ENCODE measurements around the gene POLD4. TPM values are rescaled to one million over a fixed set of nuclear protein-coding genes. Genes with fewer than 3 reads are reported as not detected.

The POLD4 gene
- total and polyA plus RNA-seq, 2 donors, result 8.8 to 157 TPM

DNA sequence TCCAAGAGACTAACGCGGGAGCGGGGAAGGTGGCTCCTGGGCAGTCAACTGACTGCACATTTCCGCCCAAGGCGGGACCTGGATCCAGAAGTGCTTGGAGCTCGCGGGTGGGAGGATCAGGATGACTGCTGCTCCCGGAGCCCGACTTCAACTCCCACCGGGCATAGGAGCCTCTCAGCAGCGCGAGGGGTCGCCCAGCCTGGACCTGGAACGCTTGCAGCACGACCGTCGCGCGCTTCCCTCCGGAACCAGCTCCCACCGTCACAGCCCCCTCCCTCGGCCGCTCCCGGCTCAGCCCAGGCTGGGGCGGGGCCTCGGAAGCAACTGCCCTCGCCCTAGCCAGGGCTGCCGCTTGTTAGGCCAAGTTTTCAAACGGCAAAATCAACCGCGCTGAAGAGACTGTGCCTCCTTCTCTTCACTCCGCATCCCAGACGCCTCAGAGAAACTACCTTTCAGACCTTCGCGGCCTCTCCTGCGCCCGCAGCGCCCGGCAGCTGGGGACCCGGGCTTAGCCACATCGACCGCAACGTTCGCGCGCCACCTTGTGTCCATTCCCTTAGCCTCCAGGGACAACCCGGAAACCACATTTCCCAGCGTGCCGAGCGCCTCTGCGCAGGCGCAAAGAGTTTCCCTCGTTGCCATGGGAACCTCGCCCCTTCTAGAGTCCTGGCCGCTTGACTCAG is 36.0 kb downstream of the POLD4 start:
- Histone ChIP-seq H3K4me1 (ENCODE audit: insufficient read depth) (no peaks in the 10 kb centered on the region), H3K36me3 (ENCODE audit: insufficient read depth) (no peaks in the 10 kb centered on the region), H3K4me3 (ENCODE audit: low read depth, low read length) (peak overlapping the region; percentile 67), H3K27ac (ENCODE audit: low read depth) (peak overlapping the region; percentile 81)
- DNase-seq (ENCODE audit: extremely low spot score), result peak; percentile 97
- WGBS, result under 1% methylated on average over 55 of the region's 55 CpGs

DNA sequence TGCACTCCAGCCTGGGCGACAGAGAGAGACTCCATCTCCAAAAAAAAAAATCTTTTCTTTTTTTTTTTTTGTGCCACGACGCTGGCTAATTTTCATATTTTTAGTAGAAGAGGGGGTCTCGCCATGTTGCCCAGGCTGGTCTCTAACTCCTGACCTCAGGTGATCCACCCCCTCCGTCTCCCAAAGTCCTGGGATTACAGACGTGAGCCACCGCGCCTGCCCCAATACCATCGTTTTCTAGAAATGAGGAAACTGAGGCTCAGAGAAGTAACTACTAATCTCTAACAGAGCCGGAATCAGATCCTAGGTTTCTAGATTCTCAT is 36.5 kb downstream of the POLD4 start:
- no peaks in the 10 kb centered on the region for H3K4me1 ChIP-seq (ENCODE audit: insufficient read depth)
- H3K4me3 ChIP-seq (ENCODE audit: low read depth, low read length), result peak overlapping the region; percentile 67
- no peak for DNase-seq (ENCODE audit: extremely low spot score)
- H3K27ac ChIP-seq (ENCODE audit: low read depth), result peak overlapping the region; percentile 81
- no peaks in the 10 kb centered on the region for H3K36me3 ChIP-seq (ENCODE audit: insufficient read depth)
- WGBS, result under 1% methylated on average over 10 of the region's 10 CpGs

DNA sequence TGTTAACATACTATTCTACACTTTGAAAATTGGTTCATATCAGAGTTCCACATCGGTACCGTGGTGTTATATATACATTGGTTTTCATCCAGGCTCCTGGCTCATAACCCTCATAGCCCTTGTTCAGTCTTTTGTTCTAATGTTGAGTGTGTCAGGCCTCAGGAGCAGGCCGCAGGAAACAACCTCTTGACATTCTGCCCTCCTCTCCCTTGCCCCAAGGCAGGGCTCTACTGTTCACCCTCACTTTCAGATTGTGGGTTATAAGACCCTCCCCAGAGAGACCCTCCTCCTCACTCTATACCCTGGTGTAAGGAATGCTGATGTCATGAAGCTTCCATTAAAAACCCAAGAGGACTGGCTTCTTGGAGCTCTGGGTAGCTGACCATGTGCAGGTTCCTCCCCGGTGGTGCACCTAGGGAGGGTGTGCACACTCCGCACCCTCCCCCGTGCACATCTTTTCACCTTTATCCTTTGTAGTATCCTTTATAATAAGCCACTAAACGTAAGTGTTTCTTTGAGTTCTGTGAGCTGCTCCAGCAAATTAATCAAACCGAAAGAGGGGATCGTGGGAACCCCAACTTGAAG is 37.9 kb downstream of the POLD4 start:
- H3K27ac ChIP-seq (ENCODE audit: low read depth), result no peak overlapping the region

DNA sequence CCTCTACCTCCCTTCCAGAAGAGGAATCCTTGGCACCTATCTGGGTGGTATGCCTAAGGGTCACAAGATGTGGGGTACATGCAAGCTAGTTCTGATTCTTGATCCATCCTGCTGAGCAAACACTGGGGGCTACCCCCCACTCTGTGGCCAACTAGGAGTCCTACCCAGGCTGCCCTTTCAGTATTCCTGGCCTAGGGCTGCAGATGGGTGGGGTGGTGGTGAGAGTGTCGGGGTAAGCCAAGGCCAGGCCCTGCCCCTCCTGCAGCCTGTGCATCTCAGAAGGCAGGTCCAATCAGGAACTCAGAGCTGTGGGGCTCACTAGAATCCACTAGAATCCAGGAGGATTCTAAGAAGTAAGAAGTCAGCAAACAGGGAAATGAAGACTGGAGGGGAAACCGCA is 39.1 kb downstream of the POLD4 start:
- Histone ChIP-seq H3K27ac (ENCODE audit: low read depth) (peak overlapping the region; percentile 53), H3K4me1 (ENCODE audit: insufficient read depth) (no peaks in the 10 kb centered on the region), H3K36me3 (ENCODE audit: insufficient read depth) (peaks cover 1% of the 10 kb centered on the region), H3K4me3 (ENCODE audit: low read depth, low read length) (no peak overlapping the region)
- DNase-seq (ENCODE audit: extremely low spot score), result no peak
- WGBS, result 79% methylated on average over 2 of the region's 2 CpGs

More for the DNA sequence above, 37.9 kb downstream of the POLD4 start:
- Histone ChIP-seq H3K36me3 (ENCODE audit: insufficient read depth) (no peaks in the 10 kb centered on the region), H3K4me1 (ENCODE audit: insufficient read depth) (no peaks in the 10 kb centered on the region), H3K4me3 (ENCODE audit: low read depth, low read length) (no peak overlapping the region)
- 77% methylated on average over 9 of the region's 9 CpGs for WGBS
- no peak for DNase-seq (ENCODE audit: extremely low spot score)

DNA sequence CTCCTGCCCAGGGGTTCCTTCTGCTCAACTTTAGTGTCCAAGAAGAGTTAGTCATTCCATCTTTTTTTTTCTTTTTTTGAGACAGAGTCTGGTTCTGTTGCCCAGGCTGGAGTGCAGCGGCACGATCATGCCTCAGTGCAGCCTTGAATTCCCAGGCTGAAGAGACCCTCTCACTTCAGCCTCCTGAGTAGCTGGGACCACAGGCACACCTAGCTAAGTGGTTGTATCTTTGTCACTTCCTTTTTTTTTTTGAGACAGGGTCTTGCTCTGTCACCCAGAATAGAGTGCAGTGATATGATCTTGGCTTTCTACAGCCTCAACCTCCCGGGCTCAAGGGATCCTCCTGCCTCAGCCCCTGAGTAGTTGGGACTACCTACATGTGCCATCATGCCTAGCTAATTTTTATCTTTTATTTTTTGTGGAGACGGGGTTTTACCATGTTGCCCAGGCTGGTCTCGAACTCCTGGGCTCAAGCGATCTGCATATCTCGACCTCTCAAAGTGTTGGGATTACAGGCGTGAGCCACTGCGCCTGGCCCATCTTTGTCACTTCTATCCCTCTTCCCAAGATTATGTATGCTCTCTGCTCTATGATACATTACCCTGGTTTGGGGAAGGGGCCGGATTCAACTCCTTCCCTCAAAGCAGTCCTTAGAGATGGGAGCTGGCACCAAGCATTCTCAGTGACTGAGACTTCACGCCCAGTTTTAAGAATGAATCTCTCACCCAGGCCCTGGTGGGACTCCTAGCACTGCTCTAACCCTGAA is 40.0 kb downstream of the POLD4 start:
- 82% methylated on average over 11 of the region's 11 CpGs for WGBS
- H3K4me1 ChIP-seq (ENCODE audit: insufficient read depth), result no peaks in the 10 kb centered on the region
- no peak for DNase-seq (ENCODE audit: extremely low spot score)
- peak overlapping the region; percentile 63 for H3K27ac ChIP-seq (ENCODE audit: low read depth)
- peaks cover 1% of the 10 kb centered on the region for H3K36me3 ChIP-seq (ENCODE audit: insufficient read depth)
- no peak overlapping the region for H3K4me3 ChIP-seq (ENCODE audit: low read depth, low read length)

DNA sequence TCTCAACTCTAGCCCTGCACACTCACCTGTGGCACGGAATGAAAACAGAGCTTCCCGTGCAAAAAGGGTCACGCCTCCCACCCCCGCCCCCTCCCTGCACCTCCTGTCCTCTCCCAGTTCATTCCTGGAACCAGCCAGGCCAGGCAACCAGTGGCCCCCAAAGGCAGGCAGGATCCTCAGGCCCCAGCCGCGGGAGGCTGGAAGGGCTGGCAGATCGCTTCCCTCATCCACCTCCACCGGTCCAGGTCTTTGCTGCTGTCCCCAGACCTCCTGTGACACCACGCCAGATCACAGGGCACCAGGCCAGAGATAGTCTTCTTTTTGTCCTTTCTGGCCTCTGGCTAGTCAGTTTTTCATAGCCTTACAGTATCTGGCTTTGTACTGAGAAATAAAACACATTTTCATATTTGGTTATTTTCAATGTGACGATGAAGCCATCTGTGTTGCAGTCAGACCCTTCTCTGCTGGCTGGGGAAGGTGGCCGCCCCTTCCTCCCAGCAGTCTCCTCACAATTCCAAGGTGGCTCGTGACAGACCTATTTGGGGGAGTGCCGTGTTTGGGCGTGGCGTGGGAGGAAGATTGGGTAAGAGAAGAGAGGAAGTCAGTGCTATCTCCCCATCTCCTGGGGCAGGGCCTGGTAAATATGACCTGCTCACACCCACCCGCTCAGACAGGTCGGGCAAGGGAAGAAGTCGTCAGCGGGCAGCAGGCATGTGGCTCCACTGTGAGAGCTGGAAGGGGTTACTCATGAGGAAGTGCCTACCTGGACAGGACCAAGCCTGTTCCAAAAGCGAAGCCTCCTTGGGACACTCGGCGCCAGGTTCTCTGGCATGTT is 40.9 kb downstream of the POLD4 start:
- Histone ChIP-seq H3K4me1 (ENCODE audit: insufficient read depth) (no peaks in the 10 kb centered on the region), H3K27ac (ENCODE audit: low read depth) (peak overlapping the region; percentile 63), H3K36me3 (ENCODE audit: insufficient read depth) (peaks cover 1% of the 10 kb centered on the region), H3K4me3 (ENCODE audit: low read depth, low read length) (no peak overlapping the region)
- DNase-seq (ENCODE audit: extremely low spot score), result peak; percentile 80
- 70% methylated on average over 22 of the region's 22 CpGs for WGBS

DNA sequence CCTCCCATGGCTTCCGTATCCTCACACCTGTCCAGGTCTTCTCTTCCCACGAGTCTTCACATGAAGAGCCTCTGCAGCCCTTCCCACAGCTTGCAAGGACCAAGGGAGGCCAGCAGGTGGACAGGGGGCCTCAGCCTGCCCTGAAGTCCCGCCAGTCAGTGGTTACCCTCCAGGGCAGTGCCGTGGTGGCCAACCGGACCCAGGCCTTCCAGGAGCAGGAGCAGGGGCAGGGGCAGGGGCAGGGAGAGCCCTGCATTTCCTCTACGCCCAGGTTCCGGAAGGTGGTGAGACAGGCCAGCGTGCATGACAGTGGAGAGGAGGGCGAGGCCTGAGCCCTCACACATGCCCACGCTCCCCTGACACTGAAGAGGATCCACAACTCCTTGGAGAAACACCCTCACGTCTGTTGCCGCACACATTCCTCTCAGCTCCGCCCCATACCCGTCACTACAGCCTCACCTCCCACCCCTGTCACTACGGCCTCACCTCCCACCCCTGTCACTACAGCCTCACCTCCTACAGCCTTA is 41.7 kb downstream of the POLD4 start:
- no peak overlapping the region for H3K4me3 ChIP-seq (ENCODE audit: low read depth, low read length)
- WGBS, result 78% methylated on average over 15 of the region's 15 CpGs

DNA sequence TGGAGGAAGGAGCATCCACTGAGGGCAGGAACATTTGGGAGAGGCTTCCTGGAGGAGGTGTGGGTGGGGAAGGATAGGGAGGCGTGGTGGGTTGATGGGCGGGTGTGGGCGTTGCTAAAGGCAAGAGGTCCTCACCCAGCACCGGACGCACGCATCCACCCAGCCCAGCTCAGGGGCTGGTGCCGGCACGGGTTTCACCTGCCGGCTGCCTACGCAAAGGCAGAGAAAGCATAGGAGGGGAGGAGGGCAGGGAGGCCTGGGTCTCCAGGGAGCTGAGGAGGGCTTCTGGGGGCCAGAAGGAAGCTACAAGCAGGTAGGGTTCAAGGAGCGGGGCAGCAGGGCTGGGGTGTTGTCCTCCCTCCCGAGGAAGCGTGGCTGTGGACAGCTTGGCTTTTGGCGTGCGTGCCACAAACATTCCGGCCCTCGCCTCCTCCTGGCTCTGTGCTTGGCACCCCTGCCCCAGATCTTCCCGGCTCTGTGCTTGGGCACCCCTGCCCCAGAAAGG is 42.2 kb downstream of the POLD4 start:
- DNase-seq (ENCODE audit: extremely low spot score), result no peak
- H3K4me3 ChIP-seq (ENCODE audit: low read depth, low read length), result no peak overlapping the region
- no peaks in the 10 kb centered on the region for H3K4me1 ChIP-seq (ENCODE audit: insufficient read depth)
- H3K36me3 ChIP-seq (ENCODE audit: insufficient read depth), result peaks cover 1% of the 10 kb centered on the region
- 84% methylated on average over 18 of the region's 18 CpGs for WGBS
- peak overlapping the region; percentile 54 for H3K27ac ChIP-seq (ENCODE audit: low read depth)

More for the DNA sequence above, 41.7 kb downstream of the POLD4 start:
- no peak for DNase-seq (ENCODE audit: extremely low spot score)
- Histone ChIP-seq H3K27ac (ENCODE audit: low read depth) (peak overlapping the region; percentile 54), H3K4me1 (ENCODE audit: insufficient read depth) (no peaks in the 10 kb centered on the region), H3K36me3 (ENCODE audit: insufficient read depth) (peaks cover 1% of the 10 kb centered on the region)

DNA sequence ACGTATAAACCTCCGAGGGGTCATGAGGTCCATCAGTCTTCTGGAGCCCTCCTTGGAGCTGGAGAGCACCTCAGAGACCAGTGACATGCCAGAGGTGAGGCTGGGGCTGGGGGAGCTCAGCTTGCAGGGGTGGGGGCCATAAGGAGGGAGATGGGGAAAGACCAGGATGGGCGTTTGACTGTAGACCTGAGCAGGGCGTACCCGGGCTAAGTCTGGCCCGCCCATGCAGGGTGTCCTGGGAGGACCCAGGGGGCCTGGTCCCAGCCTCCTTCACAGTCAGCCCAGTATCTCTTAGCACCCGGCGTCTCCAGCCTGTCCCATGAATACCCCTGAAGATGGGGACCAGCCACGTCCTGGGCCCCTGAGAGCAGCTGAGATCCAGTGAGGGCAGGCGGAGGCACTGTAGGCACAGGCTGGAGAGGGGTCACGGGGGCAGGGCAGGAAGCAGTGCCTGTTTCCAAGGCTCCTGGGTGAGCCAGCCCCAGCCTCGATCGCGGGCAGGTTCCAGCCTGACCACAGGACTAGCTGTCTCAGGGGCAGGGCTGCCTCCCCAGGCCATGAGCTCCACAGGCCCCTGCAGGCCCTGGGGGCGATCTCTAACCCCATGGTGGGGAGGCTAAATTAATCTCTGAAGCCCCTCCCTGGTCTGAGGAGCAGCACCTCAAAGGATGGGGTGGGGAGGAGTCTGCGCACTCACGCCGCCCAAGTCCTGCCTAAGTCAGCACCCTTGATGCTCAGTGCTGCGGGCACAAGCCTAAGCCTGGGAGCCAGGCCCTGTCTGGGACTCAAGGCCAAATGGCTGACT is 42.9 kb downstream of the POLD4 start:
- 86% methylated on average over 19 of the region's 19 CpGs for WGBS
- DNase-seq (ENCODE audit: extremely low spot score), result no peak
- peaks cover 1% of the 10 kb centered on the region for H3K36me3 ChIP-seq (ENCODE audit: insufficient read depth)

DNA sequence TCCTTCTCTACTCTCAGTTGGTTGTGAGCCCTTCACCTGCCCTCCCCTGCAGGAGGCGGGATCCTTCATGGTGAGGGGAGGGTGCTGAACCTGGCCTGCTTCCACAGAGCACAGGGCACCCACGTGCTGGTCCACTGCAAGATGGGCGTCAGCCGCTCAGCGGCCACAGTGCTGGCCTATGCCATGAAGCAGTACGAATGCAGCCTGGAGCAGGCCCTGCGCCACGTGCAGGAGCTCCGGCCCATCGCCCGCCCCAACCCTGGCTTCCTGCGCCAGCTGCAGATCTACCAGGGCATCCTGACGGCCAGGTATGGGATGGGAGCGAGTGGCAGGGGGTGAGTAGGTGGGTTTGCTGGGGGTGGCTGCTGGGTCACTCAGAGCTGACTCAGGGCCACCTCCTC is 43.7 kb downstream of the POLD4 start:
- no peak for DNase-seq (ENCODE audit: extremely low spot score)
- H3K4me1 ChIP-seq (ENCODE audit: insufficient read depth), result no peaks in the 10 kb centered on the region
- WGBS, result 92% methylated on average over 14 of the region's 14 CpGs
- peaks cover 1% of the 10 kb centered on the region for H3K36me3 ChIP-seq (ENCODE audit: insufficient read depth)
- peak overlapping the region; percentile 5 for H3K27ac ChIP-seq (ENCODE audit: low read depth)
- H3K4me3 ChIP-seq (ENCODE audit: low read depth, low read length), result no peak overlapping the region

More for the DNA sequence above, 42.9 kb downstream of the POLD4 start:
- Histone ChIP-seq H3K4me3 (ENCODE audit: low read depth, low read length) (no peak overlapping the region), H3K27ac (ENCODE audit: low read depth) (peak overlapping the region; percentile 54), H3K4me1 (ENCODE audit: insufficient read depth) (no peaks in the 10 kb centered on the region)

DNA sequence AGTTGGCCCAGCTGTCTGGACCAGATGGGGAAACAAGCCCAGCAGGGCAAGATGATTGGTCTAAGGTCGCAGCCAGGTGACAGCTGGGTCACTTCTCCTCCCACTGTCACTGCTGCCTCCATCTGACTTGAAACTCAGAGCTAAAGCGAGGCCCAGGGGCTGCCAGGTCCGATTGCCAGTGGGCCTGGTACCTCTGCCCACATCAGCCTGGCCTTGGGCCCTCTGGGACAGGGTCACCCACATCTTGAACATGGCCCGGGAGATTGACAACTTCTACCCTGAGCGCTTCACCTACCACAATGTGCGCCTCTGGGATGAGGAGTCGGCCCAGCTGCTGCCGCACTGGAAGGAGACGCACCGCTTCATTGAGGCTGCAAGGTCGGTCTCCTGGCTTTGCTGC is 44.2 kb downstream of the POLD4 start:
- Histone ChIP-seq H3K4me1 (ENCODE audit: insufficient read depth) (no peaks in the 10 kb centered on the region), H3K27ac (ENCODE audit: low read depth) (no peak overlapping the region), H3K4me3 (ENCODE audit: low read depth, low read length) (no peak overlapping the region), H3K36me3 (ENCODE audit: insufficient read depth) (peaks cover 1% of the 10 kb centered on the region)
- DNase-seq (ENCODE audit: extremely low spot score), result no peak
- 95% methylated on average over 11 of the region's 11 CpGs for WGBS

DNA sequence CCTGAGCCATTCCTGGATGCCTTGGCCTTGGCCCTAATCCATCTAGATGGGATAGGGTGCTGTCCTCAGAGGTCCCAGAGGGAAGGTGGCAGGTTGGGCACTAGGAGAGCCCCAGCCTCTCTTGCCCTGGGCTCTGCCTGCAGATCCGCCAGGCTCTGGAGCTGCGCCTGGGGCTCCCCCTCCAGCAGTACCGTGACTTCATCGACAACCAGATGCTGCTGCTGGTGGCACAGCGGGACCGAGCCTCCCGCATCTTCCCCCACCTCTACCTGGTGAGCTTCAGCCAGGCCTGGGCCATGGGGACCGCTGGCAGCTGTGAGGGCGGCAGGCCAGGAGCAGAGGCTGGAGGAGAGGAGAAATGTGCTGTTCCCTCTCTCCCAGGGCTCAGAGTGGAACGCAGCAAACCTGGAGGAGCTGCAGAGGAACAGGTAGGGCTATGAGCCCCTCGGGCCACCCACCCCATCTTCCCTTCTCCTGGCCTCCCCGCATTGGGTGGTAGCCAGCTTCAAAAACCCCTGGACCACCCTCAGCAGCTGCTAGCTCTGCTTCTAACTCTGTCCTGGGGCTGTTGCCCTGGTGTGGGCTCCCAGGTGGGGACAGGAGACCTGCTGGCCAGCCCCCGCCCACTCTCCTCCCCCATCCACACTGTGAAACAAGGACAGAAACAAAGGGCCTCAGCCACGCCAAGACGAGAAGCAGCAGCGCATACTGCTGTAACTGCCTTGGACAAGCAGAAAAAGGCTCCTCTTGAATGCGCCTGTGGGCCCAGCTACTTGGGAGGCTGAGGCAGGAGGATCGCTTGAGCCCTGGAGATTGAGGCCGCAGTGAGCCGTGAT is 45.1 kb downstream of the POLD4 start:
- 94% methylated on average over 20 of the region's 20 CpGs for WGBS
- Histone ChIP-seq H3K4me3 (ENCODE audit: low read depth, low read length) (no peak overlapping the region), H3K27ac (ENCODE audit: low read depth) (no peak overlapping the region), H3K4me1 (ENCODE audit: insufficient read depth) (no peaks in the 10 kb centered on the region), H3K36me3 (ENCODE audit: insufficient read depth) (peaks cover 1% of the 10 kb centered on the region)
- no peak for DNase-seq (ENCODE audit: extremely low spot score)
